ENCODE data around the gene STKLD1.

DNA sequence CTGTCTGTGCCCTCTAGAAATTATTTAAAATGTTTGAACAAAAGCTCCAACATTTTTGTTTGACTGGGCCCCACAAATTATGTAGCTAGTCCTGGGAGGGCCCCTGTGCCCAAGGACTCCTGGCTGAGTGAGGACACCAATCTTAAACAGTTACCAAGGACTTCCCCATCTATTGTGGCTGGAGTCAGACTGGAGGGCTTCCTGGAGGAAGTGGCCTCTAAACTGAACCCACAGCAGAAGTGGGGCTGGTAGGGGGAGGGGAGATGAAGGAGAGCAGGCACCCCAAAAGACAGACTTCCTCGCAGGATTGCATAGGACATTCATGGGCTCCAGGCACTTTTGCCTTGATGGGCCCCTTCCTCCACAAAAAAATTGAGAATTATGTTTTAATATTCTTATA, 54.1 kb downstream of the STKLD1 start:
- TF ChIP-seq NFIC (IDR thresholded peaks at IDR 0.05): no peak
- TF ChIP-seq FOXM1 (IDR thresholded peaks at IDR 0.05; ENCODE audit: borderline replicate concordance, low read depth): no peak
- TF ChIP-seq, protein P1, sequence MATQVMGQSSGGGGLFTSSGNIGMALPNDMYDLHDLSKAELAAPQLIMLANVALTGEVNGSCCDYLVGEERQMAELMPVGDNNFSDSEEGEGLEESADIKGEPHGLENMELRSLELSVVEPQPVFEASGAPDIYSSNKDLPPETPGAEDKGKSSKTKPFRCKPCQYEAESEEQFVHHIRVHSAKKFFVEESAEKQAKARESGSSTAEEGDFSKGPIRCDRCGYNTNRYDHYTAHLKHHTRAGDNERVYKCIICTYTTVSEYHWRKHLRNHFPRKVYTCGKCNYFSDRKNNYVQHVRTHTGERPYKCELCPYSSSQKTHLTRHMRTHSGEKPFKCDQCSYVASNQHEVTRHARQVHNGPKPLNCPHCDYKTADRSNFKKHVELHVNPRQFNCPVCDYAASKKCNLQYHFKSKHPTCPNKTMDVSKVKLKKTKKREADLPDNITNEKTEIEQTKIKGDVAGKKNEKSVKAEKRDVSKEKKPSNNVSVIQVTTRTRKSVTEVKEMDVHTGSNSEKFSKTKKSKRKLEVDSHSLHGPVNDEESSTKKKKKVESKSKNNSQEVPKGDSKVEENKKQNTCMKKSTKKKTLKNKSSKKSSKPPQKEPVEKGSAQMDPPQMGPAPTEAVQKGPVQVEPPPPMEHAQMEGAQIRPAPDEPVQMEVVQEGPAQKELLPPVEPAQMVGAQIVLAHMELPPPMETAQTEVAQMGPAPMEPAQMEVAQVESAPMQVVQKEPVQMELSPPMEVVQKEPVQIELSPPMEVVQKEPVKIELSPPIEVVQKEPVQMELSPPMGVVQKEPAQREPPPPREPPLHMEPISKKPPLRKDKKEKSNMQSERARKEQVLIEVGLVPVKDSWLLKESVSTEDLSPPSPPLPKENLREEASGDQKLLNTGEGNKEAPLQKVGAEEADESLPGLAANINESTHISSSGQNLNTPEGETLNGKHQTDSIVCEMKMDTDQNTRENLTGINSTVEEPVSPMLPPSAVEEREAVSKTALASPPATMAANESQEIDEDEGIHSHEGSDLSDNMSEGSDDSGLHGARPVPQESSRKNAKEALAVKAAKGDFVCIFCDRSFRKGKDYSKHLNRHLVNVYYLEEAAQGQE (IDR thresholded peaks at IDR 0.05; ENCODE audit: low read depth): no peak
- TF ChIP-seq, protein P2, sequence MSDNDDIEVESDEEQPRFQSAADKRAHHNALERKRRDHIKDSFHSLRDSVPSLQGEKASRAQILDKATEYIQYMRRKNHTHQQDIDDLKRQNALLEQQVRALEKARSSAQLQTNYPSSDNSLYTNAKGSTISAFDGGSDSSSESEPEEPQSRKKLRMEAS (IDR thresholded peaks at IDR 0.05): no peak
- TF ChIP-seq, protein P3, sequence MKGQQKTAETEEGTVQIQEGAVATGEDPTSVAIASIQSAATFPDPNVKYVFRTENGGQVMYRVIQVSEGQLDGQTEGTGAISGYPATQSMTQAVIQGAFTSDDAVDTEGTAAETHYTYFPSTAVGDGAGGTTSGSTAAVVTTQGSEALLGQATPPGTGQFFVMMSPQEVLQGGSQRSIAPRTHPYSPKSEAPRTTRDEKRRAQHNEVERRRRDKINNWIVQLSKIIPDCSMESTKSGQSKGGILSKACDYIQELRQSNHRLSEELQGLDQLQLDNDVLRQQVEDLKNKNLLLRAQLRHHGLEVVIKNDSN (IDR thresholded peaks at IDR 0.05): no peak
- no peak for TF ChIP-seq CREB1 (IDR thresholded peaks at IDR 0.05; ENCODE audit: low read depth)
- TF ChIP-seq TEAD4 (IDR thresholded peaks at IDR 0.05): no peak
- no peak for TF ChIP-seq TAF1 (IDR thresholded peaks at IDR 0.05; ENCODE audit: low read depth)

Data from Ishikawa (cell line).